ENCODE results near the gene CRYZL1.

Gene CRYZL1

DNA sequence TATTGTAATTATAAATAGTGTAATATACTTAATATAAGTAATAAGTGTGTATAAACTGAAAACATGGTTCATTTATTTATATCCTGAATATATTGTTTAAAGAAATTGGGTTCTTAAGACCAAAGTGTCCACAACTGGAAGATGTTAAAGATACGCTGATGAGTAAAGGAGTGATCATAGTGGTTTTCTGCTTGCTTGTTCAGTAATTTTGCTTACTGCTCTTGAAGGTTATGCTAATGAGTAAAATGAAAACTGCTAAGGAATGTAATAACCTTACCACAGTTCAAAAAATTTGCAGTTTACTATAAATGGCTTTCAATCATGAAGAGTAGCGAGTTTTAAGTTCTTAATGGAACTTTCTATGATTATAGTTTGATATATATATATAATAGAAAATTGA lies 75.0 kb downstream of the CRYZL1 start:
- no peak overlapping the region for H3K4me3 ChIP-seq (ENCODE audit: low read length)
- TF ChIP-seq, protein P1, sequence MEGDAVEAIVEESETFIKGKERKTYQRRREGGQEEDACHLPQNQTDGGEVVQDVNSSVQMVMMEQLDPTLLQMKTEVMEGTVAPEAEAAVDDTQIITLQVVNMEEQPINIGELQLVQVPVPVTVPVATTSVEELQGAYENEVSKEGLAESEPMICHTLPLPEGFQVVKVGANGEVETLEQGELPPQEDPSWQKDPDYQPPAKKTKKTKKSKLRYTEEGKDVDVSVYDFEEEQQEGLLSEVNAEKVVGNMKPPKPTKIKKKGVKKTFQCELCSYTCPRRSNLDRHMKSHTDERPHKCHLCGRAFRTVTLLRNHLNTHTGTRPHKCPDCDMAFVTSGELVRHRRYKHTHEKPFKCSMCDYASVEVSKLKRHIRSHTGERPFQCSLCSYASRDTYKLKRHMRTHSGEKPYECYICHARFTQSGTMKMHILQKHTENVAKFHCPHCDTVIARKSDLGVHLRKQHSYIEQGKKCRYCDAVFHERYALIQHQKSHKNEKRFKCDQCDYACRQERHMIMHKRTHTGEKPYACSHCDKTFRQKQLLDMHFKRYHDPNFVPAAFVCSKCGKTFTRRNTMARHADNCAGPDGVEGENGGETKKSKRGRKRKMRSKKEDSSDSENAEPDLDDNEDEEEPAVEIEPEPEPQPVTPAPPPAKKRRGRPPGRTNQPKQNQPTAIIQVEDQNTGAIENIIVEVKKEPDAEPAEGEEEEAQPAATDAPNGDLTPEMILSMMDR (IDR thresholded peaks at IDR 0.05; ENCODE audit: insufficient read depth, low read depth, low read length, missing control alignments) = no peak
- DNase-seq (ENCODE audit: low read depth) = no peak

- no peak overlapping the region for H3K4me3 ChIP-seq (ENCODE audit: low read length)
- TF ChIP-seq, protein P1 (IDR thresholded peaks at IDR 0.05; ENCODE audit: insufficient read depth, low read depth, low read length, missing control alignments) = no peak
- no peak for DNase-seq (ENCODE audit: low read depth)
Measured at GRCh38 chr21:33562389-33562788, 79.2 kb downstream of the CRYZL1 start.

- TF ChIP-seq, protein P1 (IDR thresholded peaks at IDR 0.05; ENCODE audit: insufficient read depth, low read depth, low read length, missing control alignments) = no peak
- H3K4me3 ChIP-seq (ENCODE audit: low read length) = no peak overlapping the region
- no peak for DNase-seq (ENCODE audit: low read depth)
Measured at GRCh38 chr21:33561373-33561772, 80.2 kb downstream of the CRYZL1 start.

DNA sequence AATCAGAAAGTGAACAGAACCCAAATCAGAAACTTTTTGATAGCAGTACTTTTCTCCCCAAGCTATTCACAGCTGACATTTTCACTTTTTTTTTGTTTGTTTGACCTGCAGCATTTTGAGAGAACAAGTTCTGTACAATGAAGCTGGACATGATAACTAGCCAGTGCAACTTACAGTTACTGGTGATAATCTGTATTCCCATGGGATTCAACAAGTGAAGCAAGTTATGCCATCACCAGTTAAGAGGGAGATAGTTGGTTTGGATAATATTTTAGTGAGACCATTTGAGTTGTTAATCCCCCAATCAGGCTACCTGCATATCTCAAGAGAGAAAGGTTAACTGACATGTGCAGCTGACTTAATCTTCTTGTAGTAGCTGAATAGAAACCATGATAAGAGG lies 80.6 kb downstream of the CRYZL1 start:
- TF ChIP-seq, protein P1 (IDR thresholded peaks at IDR 0.05; ENCODE audit: insufficient read depth, low read depth, low read length, missing control alignments) = no peak
- no peak overlapping the region for H3K4me3 ChIP-seq (ENCODE audit: low read length)
- no peak for DNase-seq (ENCODE audit: low read depth)

DNA sequence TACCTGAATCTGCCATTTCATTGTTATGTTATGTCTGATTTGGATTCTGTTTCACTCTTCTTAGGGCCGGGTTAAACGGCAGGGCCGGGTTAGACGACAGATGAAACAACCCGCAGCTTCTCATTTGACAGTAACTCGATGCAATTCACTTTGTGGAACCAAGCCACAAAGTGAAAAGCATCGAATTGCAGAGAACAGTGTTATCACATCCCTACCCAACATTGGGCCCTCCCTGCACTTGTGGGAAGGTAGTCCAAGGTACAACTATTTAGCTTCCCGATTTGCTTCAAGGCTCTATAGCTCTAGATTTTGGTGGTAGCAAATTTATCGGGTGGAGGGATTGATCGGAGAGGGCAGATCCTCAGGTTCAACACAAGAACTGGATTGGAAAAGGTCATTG lies 81.7 kb downstream of the CRYZL1 start:
- DNase-seq (ENCODE audit: low read depth) = no peak
- no peak overlapping the region for H3K4me3 ChIP-seq (ENCODE audit: low read length)
- TF ChIP-seq, protein P1 (IDR thresholded peaks at IDR 0.05; ENCODE audit: insufficient read depth, low read depth, low read length, missing control alignments) = no peak

GRCh38 chr21:33558777-33559421 lies 82.6 kb downstream of the CRYZL1 start:
- DNase-seq (ENCODE audit: low read depth) = no peak
- no peak overlapping the region for H3K4me3 ChIP-seq (ENCODE audit: low read length)
- TF ChIP-seq, protein P1 (IDR thresholded peaks at IDR 0.05; ENCODE audit: insufficient read depth, low read depth, low read length, missing control alignments) = no peak

DNA sequence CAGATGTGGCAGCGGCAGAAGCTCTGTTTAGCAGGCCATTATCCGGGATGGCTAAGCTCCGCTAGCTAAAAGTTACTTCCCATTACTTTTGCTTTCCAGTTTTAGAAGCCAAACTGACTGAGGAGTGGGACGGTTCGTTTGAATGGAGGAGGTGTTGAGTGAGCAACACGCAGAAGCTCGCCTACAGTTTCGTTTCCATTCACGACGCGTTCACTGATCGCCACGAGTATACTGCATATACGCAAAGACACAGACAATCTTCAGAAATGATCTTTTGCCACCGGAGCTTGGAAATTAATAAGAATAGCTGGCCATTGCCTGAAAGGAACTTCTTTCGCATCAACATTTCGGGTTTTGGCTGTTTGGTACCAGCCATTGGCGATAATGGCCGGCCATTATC lies 84.1 kb downstream of the CRYZL1 start:
- TF ChIP-seq, protein P1 (IDR thresholded peaks at IDR 0.05; ENCODE audit: insufficient read depth, low read depth, low read length, missing control alignments) = no peak
- H3K4me3 ChIP-seq (ENCODE audit: low read length) = no peak overlapping the region
- no peak for DNase-seq (ENCODE audit: low read depth)

All from epithelial cell of esophagus (primary cell).